CD4-positive, alpha-beta T cell treated with Interleukin-21 for 1 hour (primary cell): Measurements from ENCODE around the gene PRSS38.

Experiments used
- DNase-seq: peaks from one replicate; pipeline ENCODE4 v3.0.0-alpha.2; 2020

PRSS38 gene

DNA sequence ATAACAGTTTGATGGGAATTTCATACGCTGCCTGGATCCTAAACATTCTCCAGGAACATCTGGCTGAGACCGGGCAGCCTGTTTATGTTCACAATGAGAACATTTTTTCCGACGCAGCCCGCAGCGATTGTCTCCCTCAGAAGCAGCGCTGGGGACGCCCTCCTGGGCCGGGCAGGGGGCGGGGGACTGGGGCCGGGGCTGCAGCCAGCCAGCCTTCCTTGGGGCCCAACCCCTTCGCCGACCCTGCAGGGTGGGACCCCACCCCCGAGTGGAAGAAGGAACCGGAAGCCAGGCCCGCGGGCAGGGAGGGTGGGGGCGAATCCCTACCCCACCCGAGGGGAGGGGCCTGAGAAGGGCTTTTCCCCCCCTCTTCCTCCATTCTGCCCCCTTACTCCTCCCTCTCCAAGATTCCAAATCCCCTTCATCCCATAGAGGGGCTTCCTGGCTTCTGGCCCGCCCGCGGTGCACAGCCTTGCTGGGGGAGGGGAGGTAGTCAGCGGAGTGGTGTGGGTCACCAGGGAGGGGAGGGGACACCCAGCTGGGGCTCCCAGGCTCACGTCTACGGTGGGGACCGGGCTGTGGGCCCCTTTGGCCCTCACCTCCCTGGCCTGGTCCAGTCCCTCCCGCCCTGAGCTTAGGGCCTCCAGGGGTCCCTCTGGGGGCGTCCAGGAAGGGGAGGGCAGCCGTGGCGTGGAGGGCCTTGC is 71.7 kb downstream of the PRSS38 start:
- DNase-seq = peak; percentile 56

DNA sequence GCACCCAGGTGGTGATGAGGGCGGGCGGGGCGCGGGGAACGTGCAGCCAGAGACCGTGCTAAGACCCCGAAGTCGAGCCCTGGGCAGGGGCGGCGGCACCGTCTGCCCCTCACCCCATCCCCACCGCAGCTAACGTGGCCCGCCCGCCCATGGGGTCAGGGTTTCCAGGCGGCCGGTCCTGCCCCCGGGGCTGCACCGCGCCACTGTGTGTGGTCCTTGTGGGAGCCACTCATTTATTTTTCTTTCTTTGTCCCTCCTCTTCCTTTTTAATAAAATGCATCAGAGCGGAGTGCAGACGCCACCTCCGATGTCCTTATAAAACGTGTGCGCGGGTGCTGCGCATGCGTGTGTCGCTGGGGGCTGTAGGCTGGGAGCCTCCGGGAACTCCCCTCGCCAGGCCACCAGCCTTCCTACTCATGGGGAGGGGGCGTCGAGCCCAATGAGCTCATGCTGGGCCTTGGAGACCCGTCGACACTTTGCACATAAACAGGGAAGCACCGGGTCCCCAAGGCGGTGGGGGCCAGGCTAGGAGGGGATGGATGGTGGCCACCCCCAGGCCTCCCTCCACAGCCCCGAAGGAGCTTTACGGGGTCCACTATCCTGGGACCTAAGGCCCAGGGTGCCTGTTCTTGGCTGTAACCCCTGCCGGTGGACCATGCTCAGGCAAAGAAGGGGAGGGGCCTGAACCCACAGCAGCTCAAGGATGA is 72.4 kb downstream of the PRSS38 start:
- peak; percentile 63 for DNase-seq

DNA sequence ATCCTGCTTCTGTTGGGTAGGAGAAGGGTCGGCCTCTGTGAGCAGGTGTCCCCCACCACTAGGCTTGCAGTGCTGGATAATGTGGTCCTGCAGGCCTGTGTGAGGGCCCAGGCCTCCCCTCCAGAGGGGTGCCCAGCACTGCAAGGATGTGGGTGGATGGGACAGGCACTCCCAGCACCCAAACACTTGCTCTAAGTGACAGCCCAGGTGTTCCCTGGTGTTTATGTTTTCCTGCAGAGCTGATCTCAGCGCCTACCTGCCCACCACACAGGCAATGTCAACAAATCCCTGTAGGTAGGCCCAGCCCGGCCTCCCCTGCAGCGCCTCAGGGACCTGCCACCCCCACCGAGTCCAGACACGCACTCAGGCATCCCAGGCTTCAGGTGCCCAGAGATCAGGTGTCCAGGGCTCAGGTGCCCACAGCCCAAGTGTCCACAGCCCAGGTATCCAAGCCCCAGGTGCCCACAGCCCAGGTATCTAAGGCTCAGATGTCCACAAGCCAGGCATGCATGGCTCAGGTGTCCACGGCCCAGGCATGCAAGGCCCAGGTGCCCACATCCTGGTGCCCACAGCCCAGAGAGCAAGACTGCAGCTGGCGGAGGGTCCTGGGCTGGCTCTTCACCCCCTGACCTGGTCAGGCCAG is 73.0 kb downstream of the PRSS38 start:
- DNase-seq = no peak

DNA sequence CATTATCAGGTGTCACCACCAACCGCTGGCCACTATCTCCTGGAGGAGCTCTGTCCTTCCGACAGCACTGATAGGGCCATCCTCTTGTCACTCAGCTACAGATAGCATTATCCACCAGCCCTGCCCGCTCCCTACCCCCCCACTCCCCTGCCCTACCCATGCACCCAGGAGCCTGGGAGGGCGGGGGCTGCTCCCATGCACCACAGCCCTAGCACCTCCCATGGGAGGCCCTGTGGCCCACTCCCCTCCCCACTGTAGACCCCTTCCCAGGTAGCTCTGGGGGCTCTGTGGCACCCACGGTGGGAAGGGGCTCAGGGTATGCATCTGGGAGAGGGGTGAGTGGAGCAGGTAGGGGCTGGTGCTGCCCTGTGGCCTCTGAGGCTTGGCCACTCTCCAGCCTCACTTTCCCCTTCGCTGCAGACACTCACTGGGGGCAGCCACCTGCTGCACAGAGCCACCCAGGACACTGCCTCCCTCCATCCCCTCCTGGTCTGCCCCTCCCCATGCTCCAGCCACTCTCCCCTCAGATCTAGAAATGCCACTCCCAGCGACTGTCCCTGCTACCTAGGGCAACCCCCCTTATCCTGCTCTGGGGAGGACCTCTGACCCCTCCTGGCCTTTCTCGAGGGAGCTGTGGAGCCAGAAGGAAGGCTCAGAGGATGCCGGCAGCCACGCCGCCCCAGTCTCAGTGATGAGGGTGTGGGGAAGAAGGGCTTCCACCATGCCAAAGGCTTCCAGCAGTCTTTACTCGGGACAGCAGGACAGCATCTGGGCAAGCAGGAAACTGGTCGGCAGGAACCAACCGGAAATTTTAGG is 73.8 kb downstream of the PRSS38 start:
- DNase-seq = no peak

DNA sequence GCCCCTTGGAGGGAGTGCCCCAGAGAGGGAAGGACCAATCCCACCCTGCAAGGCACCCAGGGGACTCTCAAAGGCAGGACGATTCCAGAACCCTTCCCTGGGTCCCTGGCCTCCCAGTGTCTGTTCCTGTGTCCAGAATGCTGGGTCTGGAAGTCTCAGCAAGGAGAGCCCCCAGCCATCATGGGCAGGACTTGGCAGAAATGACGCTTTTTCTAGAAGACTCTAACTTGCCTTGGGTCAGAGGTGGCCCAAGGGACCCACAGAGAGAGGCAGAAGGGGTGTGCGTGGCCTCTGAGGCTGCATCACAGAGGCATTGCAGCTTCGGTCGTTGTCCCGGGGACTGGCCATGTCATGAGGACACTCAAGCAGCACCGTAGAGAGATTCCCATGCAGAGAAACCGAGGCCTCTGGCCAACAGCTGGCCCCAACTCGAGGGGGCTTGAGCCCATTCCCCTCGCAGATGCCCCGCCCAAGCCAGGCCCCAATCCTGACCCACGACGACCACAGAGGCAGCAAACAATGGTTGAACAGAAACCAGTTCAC is 74.5 kb downstream of the PRSS38 start:
- DNase-seq = no peak

DNA sequence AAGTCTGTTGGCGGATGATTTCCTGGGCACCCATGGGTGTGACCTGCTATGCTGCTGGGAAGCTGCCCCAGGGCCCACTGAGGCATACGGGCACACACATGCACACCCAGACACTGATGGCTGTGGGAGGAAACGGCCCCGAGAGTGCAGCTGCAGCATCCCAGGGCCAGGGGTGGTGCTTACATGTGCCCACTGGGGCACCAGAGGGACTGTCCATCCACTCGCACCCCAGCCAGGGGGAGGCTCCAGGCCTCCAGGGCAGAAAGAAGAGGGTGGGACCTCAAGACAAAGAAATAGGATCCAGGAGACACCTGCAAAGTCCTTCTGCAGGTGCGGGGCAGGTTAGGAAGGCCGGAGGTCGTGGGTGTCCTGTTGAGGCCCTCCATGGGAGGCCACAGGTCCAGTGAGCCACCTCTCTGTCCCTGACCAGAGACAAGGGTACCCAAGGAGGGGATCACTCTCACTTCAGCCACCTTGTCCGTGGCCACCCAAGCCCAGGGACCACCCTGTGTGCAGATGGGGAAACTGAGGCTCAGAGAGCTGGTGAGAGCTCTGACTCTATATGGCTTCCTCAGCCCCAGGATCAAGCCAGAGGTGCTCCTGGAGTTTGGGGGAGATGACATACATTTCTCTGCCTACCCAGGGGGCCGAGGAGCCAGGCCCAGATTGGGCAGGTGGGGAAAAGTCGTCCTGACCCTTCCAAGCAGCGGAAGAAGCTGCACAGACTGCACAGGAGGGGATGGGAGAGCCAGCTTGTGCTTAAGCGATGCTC is 75.2 kb downstream of the PRSS38 start:
- DNase-seq = no peak

DNA sequence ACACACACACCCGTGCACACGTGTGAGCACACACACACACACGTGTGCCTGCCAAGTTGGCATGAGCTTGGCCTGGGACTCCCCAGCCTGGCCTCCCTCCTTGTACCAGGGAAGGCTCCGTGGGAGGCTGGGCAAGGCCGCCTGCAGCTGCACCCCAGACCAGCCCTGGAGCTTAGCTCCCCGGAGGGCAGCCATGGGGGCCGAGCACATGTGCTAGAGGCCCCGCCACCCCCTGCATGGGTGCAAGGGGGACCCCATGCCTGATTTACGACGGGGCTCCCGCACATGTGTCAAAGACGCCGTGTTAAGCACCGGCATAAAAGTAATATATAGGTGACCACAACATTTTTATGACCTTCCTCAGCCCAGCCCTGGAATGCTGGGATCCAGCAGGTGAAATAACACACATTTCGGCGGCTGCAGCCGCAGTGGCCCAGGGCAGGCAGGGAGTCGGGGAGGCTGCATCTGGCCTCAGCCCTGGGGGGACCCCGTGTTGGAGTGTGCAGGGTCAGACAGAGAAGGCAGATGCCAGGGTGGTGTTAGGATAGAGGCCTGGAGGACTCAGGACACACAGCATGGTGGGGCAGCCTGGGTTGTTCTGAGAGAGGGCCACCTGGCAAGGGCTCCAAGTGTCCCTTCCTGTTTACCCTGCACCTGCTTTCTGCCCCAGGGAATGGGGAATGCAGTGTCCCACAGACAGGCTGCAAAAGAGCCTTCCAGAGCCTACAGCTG is 75.9 kb downstream of the PRSS38 start:
- DNase-seq = no peak

DNA sequence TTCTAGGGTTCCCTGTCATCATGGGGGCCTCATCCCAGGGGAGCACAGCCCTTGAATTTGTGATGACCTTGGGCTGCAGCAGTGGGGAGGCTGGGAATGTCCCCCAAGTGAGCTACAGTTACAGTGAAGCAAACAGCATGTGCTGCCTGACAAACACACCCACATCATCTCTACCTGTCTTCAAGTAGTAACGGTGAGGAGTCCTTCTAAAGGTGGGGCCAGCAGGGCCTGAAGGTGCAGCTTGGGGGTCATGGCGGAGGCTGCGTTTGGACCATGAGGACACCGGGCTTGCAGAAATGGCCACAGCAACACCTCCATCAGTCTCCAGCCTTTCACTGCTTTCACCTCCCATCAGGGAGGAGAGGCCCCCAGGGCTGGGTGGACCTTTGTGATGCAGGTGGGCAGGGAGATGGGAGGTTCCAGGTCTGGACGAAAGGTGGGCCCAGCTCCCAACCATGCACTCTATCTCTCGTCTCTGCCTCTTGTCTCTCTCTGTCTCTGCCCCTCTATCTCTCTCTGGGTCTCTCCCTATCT is 76.5 kb downstream of the PRSS38 start:
- DNase-seq = no peak

DNA sequence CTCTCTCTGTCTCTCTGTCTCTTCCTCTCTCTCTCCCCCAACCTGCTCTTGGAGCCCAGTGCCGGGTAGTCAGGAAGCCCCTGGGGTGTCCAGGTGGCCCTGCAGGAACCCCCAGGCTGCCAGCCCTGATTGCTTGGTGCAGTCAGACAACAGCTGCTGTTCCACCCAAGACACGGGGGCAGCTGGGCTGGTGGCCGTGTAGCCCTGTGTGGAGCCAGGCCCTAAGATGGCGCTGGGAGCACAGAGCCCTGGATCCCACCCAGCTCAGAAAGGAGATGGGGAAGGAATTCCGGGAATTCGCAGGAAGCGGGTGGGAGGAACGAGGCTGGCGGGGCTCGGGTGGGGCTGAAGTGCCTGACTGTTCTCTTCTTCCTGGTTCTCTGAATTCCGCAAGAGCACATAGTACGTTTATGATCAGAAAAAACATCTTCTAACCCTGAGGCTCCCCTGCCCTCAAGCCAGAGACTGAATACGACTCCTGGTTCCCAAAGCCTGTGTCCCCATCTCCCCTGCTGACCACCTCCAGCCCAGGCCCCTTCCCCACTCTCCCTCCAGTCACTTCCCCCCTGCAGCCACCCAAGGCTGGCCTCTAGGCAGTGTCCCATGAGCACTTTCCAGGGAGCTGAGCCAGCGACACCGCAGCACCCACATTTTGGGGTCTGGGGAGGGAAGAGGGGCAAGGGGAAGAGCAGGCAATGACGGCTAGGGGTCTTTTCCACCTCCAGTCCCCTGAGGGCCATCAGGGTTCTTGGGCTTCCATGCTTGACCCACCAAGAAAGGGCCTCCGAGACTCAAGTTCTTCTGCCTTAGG is 77.2 kb downstream of the PRSS38 start:
- no peak for DNase-seq

DNA sequence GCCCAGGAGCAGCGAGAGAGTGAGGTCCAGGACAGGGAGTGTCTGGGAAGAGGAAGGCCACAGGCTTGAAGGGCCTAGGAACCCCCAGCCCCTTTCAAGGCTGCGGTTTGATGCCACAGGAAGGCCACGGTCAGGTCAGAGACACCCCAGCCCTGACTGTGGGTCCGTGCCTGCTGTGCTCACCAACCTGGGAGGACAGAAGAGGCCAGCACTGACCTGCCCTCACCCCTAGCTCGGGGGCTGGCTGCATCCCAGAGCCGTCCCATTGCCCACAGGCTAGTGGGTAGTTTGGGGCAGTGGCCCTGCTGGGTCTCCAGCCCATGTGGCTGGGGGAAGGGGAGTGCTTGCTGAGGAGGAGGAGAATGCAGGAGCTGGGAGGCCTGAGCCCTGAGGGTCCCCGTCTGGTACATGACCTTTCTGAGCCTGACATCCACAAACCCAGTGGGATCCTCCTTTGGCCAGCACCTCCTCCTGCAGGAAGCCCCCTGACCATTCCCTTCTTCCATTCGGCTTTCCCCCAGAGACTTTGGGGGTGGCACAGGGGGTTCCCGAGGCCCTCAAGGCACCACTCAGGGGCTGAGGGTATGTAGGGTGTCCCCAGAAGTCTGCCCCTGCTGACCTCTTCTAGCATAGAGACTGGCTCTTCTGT is 77.9 kb downstream of the PRSS38 start:
- DNase-seq = no peak

DNA sequence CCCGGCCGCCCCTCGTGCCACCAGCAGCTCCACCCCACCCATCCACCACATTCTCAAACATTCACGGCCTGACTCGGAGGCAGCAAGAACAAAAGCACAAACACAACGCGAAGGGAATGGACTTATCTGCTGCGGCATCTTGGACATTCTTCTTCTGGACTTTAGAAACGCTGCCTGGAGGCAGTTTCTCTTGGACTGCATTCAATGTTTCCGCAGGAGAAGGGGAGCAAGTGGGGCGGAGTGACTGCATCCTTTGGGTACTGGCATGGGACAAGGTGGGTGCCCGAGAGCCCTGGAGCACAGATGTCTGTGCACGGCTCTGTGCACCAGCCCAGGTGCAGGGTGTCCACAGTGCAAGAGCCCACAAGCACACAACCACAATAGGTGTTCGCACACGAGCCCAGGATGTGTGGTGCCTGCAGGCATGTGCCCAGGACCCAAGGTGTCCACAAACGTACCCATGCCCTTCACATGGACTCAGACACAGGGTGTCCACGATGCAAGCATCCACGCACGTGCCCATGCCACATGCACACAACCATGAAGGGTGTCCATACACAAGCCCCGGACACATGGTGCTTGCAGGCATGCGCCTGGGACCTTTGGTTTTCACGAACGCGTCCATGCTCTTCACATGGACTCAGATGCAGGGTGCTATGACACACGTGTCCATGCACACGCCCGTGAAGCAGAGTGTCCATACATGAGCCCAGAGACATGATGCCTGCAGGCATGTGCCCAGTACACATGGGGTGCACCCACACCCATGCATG is 78.7 kb downstream of the PRSS38 start:
- no peak for DNase-seq

DNA sequence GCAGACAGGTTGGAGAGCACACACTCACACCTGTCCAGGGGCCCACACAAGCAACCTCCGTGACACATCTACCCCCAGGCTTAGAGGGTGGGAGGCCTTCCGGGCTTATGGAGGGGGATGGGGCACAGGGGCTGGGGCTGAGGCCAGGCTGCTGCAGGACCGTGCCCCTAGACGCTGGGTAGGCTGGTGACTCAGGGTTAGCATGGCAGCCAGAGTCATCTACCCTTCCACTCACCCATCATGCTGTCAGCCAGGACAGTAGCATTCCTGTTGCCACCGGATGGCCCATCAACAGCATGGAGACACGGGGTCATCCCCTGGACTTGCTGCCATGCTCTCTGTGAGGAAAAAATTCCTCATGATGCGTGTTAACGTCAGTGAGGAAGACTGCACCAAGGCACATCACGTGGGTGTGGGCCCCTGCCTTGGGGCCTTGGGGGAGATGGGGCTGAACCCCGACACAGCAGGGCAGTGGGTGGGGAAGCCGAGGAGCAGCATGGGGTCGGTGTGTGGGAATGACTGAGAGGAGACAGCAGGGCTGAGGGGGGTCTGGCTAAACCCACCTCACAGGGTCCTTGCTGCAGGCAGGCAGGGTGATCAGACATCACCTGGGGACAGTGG is 79.5 kb downstream of the PRSS38 start:
- no peak for DNase-seq
